B cell (primary cell): ENCODE measurements around the gene CDH13.

Experiments
- CTCF ChIP-seq: fragments of 200-600 bp; IDR thresholded peaks from one replicate; pipeline ENCODE4 v1.8.0; 2022; ENCODE audit warnings: antibody characterized with exemption, mild to moderate bottlenecking
- EZH2 ChIP-seq: IDR thresholded peaks from 2 replicates; pipeline ENCODE4 v1.6.1; 2012; ENCODE audit warnings: borderline replicate concordance, low read depth, mild to moderate bottlenecking, moderate library complexity, low read length; ENCODE audit not compliant: insufficient read depth, poor library complexity, severe bottlenecking

GRCh38 chr16:83602761-83603722 lies 976.3 kb downstream of the CDH13 start:
- no peak for TF ChIP-seq CTCF
- TF ChIP-seq EZH2, result no peak
